Prostate gland (tissue), 2 donors: ENCODE results near the gene NUBP1.

ENCODE experiments used
- CTCF ChIP-seq, 4 experiments: fragments of 200-600 bp in 2 of 4; fragments of 450-650 bp in 2 of 4; sonication (generic) in 2 of 4; IDR thresholded peaks; 1 replicate in 3 of 4; 2 replicates in 1 of 4; pipeline ENCODE4 v1.5.1; 2016 to 2019; ENCODE audit warnings: antibody characterized with exemption in 4 of 4, mild to moderate bottlenecking in 2 of 4, moderate library complexity in 2 of 4
- POLR2A ChIP-seq: fragments of 450-650 bp; IDR thresholded peaks from one replicate; pipeline ENCODE4 v1.6.1; 2016; ENCODE audit warnings: antibody characterized with exemption, mild to moderate bottlenecking
- POLR2AphosphoS5 ChIP-seq: sonication (generic); formaldehyde crosslinking; IDR thresholded peaks from one replicate; pipeline ENCODE4 v1.6.1; 2017; ENCODE audit warnings: antibody characterized with exemption

GRCh38 chr16:10805334-10805733, 61.7 kb downstream of the NUBP1 start:
- TF ChIP-seq CTCF (IDR thresholded peaks at IDR 0.05), result no peak
- TF ChIP-seq POLR2AphosphoS5, result no peak
- TF ChIP-seq POLR2A, result no peak
